K562 (cell line): ENCODE results near the gene INS. TPM values are rescaled to one million over a fixed set of nuclear protein-coding genes. Genes with fewer than 3 reads are reported as not detected.

Experiments used
- FOXK2 ChIP-seq, 2 experiments: fragments of 450-650 bp; IDR thresholded peaks in 1 of 2; conservative IDR thresholded peaks in 1 of 2; 2 replicates each; pipeline ENCODE4 v1.6.1; 2016; ENCODE audit warnings: low read depth in 2 of 2, mild to moderate bottlenecking in 1 of 2
- KLF6 ChIP-seq: fragments of 250-450 bp; sonication (Bioruptor Pico); IDR thresholded peaks from 2 replicates; pipeline ENCODE4 v1.4.0; 2020; ENCODE audit warnings: mild to moderate bottlenecking, moderate library complexity, borderline replicate concordance
- NFIC ChIP-seq: fragments of 450-650 bp; IDR thresholded peaks from 2 replicates; pipeline ENCODE4 v1.6.1; 2017; ENCODE audit warnings: mild to moderate bottlenecking, inconsistent platforms
- PHF21A ChIP-seq: fragments of 450-650 bp; IDR thresholded peaks from 2 replicates; pipeline ENCODE4 v1.6.1; 2017; ENCODE audit warnings: low read depth, borderline replicate concordance
- SRF ChIP-seq, 2 experiments: fragments of 250-450, 450-650 bp in 1 of 2; sonication (Bioruptor Pico) in 1 of 2; sonication (generic) in 1 of 2; formaldehyde crosslinking; IDR thresholded peaks; 2 replicates each; pipeline versions ENCODE4 v1.5.0 to v1.5.1; 2020 to 2022; ENCODE audit warnings: mild to moderate bottlenecking in 1 of 2, missing genetic modification reagents in 1 of 2
- XRCC4 ChIP-seq: IDR thresholded peaks from one replicate; pipeline ENCODE4 v1.6.1; 2011; ENCODE audit not compliant: insufficient read depth, insufficient read length; ENCODE audit errors: extremely low read depth
- ZNF263 ChIP-seq: sonication (generic); formaldehyde crosslinking; IDR thresholded peaks from 2 replicates; pipeline ENCODE4 v1.8.0; 2022; ENCODE audit warnings: mild to moderate bottlenecking, missing genetic modification reagents, borderline replicate concordance
- polyA plus RNA-seq, 8 experiments: library from polyadenylated mRNA; depleted of rRNA in 4 of 8; stranded (reverse) in 5 of 8; unstranded in 3 of 8; fragments of >200 nt; fragmentation: Nextera tagmentation in 2 of 8; fragmentation: Illumina TruSeq in 1 of 8; extraction: Ambion mirVana in 2 of 8; extraction: Trizol in 1 of 8; gene quantifications; 2 replicates each; pipeline versions ENCODE4 v1.2.1 to v1.2.3, GENCODE V29; 2011 to 2014; ENCODE audit warnings: inconsistent platforms in 1 of 8, missing spikeins in 1 of 8
- total RNA-seq, 7 experiments: library from RNA; depleted of rRNA in 6 of 7; stranded (reverse); fragments of >200 nt in 6 of 7; fragmentation: Illumina TruSeq in 2 of 7; extraction: Trizol in 2 of 7; gene quantifications; 2 replicates each; pipeline versions ENCODE4 v1.2.1 to v1.2.3, GENCODE V29; 2011 to 2021; ENCODE audit warnings: low replicate concordance in 1 of 7
- TF ChIP-seq, protein P1 (sequence below): sonication (generic); formaldehyde crosslinking; IDR thresholded peaks from 2 replicates; pipeline ENCODE4 v1.8.1; 2023; ENCODE audit warnings: mild to moderate bottlenecking, missing genetic modification reagents
- TF ChIP-seq, protein P2 (sequence below): fragments of 200-800 bp; sonication (Bioruptor generic); IDR thresholded peaks from 2 replicates; pipeline ENCODE4 v1.6.1; 2017; ENCODE audit warnings: missing genetic modification characterization, missing compliant biosample characterization

INS gene
- total and polyA plus RNA-seq, 9 of the 15 experiments (the other 6 are each of a cell fraction or from before 2014, with no cell fraction given), result not detected

DNA sequence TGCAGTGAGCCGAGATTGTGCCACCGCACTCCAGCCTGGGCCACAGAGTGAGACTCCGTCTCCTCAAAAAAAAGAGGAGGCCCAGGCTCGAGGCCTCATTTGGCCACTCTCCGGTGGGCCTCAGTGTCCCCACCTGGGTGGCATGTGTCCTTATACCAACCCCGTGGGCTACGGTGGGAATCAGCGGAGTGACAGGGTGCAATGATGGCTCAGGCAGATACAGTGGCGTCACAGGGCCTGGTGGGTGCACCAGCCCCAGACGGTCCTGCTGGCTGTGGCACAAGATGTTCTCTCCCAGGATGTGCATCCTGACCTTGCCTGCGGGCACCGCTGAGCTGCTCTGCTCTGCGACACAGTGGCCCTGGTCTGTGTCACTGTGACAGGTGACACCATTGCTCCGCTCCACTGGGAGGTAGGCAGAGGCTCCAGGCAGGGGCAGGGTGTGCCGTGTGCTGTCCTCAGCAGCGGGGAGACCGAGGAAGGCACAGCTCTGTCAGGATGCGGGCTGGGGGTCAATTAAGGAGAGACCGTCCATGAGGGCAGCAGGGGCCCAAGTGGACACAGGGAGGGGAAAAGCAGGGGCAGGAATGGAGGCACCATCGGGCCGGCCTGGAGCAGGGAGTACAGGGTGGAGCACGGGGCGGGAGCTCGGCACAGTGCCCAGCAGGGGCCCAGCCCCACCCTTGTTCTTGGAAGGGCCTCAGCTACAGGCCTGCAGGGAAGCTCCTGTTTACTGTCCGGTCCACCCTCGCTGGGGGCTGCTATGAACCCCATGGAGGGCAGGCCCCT is 32.3 kb upstream of the INS start (continued):
- TF ChIP-seq, protein P1, sequence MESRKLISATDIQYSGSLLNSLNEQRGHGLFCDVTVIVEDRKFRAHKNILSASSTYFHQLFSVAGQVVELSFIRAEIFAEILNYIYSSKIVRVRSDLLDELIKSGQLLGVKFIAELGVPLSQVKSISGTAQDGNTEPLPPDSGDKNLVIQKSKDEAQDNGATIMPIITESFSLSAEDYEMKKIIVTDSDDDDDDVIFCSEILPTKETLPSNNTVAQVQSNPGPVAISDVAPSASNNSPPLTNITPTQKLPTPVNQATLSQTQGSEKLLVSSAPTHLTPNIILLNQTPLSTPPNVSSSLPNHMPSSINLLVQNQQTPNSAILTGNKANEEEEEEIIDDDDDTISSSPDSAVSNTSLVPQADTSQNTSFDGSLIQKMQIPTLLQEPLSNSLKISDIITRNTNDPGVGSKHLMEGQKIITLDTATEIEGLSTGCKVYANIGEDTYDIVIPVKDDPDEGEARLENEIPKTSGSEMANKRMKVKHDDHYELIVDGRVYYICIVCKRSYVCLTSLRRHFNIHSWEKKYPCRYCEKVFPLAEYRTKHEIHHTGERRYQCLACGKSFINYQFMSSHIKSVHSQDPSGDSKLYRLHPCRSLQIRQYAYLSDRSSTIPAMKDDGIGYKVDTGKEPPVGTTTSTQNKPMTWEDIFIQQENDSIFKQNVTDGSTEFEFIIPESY (CRISPR knock-in tag), result no peak
- TF ChIP-seq NFIC (peak; percentile 64), KLF6 (CRISPR knock-in tag) (no peak), SRF (CRISPR knock-in tag; IDR thresholded peaks at IDR 0.05) (no peak), XRCC4 (no peak), ZNF263 (CRISPR knock-in tag) (peak; percentile 78), FOXK2 (conservative IDR thresholded peaks at IDR 0.05 in 1 of 2, IDR thresholded peaks at IDR 0.05 in 1 of 2; ENCODE audit: low read depth in 2 of 2) (no peak), PHF21A (no peak)
- TF ChIP-seq, protein P2, sequence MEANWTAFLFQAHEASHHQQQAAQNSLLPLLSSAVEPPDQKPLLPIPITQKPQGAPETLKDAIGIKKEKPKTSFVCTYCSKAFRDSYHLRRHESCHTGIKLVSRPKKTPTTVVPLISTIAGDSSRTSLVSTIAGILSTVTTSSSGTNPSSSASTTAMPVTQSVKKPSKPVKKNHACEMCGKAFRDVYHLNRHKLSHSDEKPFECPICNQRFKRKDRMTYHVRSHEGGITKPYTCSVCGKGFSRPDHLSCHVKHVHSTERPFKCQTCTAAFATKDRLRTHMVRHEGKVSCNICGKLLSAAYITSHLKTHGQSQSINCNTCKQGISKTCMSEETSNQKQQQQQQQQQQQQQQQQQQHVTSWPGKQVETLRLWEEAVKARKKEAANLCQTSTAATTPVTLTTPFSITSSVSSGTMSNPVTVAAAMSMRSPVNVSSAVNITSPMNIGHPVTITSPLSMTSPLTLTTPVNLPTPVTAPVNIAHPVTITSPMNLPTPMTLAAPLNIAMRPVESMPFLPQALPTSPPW (CRISPR knock-in tag), result peak; percentile 22; the same call in 1 of the 2 replicates
